Measurements from ENCODE around the gene BACH1. TPM values are rescaled to one million over a fixed set of nuclear protein-coding genes. Genes with fewer than 3 reads are reported as not detected.
"Not testable (repeated sequence)": the region's sequence is repeated elsewhere in the genome, so short reads cannot be mapped to it uniquely, and the experiment has no call there.

BACH1 gene
- 52.5 TPM for polyA plus RNA-seq (ENCODE audit: insufficient read length)
- long read RNA-seq, donor 1, partial matches to known transcripts: 0 of 1 reads
- long read RNA-seq, donor 1, other reads (novel, unspliced or antisense): 0 of 1 reads
- long read RNA-seq, donor 2, full-length matches to known transcripts: 7 of 14 reads
- long read RNA-seq, donor 2, partial matches to known transcripts: 7 of 14 reads
- long read RNA-seq, donor 2, other reads (novel, unspliced or antisense): 0 of 14 reads
- long read RNA-seq, donor 3, full-length matches to known transcripts: 2 of 10 reads
- long read RNA-seq, donor 3, partial matches to known transcripts: 8 of 10 reads
- long read RNA-seq, donor 3, other reads (novel, unspliced or antisense): 0 of 10 reads
- long read RNA-seq, donor 4: 0 reads
- long read RNA-seq, donor 5, full-length matches to known transcripts: 9 of 16 reads
- long read RNA-seq, donor 5, partial matches to known transcripts: 7 of 16 reads
- long read RNA-seq, donor 5, other reads (novel, unspliced or antisense): 0 of 16 reads
- long read RNA-seq, donor 6, full-length matches to known transcripts: 2 of 15 reads
- long read RNA-seq, donor 6, partial matches to known transcripts: 13 of 15 reads
- long read RNA-seq, donor 6, other reads (novel, unspliced or antisense): 0 of 15 reads
- long read RNA-seq, donor 7, partial matches to known transcripts: 7 of 7 reads
- long read RNA-seq, donor 7, other reads (novel, unspliced or antisense): 0 of 7 reads
- long read RNA-seq, donor 8, full-length matches to known transcripts: 6 of 6 reads
- long read RNA-seq, donor 8, partial matches to known transcripts: 0 of 6 reads
- long read RNA-seq, donor 8, other reads (novel, unspliced or antisense): 0 of 6 reads

DNA sequence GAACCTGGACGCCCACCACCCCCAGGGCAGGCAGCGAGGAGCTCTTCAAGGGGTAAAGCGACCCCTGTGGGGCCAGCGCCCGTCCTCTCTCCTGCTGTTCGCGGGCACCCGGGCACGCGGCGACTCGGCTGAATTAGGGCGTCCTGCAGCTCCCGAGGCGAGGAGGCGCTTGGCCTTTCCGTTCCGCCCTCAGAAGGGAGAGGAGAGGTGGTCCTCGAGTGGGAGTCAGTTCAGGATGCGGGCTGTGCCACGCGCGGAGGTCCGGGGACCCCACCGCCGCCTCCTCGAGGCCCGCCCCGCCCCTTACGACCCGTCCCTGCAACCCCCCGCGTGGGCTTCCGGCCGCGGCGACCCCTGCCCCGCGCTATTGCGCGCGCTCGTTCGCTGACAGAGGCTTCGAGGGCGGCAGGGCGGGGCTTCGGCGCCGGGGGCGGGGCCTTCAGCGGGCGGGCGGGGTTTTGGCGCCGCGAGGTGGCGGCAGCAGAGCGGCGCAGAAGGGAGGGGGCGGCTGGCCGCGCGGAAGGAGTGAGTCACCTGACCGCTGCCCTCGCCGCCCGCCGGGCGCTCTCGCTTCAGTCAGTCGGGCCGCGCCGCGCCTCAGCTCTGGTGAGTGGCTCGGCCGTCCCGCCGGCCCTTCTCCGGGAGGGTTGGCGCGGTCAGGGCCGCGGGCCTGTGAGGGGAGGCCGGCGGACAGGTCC lies at the start of gene BACH1:
Gene BACH1, plus strand, starts transcription at position 575 of the 698 bp plus-strand sequence. CDS start 22,359 bp downstream, outside the sequence.
- peak; percentile 85 for DNase-seq

DNA sequence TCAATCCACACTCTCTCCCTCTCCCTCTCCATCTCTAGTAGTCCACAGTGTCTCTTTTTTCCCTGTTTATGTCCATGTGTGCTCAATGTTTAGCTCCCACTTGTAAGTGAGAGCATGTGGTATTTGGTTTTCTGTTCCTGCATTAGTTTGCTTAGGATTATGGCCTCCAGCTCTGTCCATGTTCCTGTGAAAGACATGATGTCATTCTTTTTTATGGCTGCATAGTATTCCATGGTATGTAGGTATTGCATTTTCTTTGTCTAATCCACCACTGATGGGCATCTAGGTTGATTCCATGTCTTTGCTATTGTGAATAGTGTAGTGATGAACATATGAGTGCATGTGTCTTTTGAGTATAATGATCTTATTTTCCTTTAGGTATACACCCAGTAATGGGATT lies 49.4 kb upstream of the BACH1 start:
- not testable (repeated sequence) for DNase-seq

DNA sequence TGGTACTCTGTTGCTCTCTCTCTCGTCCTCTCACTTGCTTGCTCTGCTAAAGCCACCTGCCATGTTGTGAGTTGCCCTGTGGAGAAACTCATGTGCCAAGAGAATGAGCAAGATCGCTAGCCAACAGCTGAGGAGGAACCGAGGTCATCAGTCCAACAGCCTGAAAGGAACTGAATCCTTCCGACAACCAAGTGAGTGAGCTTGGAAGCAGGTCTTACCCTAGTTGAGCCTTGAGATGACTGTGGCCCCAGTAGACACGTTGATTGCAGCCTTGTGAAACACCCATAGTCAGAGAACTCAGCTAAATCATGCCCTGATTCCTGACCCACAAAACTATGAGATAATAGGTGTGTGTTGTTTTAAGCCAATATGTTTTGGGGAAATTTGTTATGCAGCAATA lies 48.1 kb upstream of the BACH1 start:
- DNase-seq: no peak

DNA sequence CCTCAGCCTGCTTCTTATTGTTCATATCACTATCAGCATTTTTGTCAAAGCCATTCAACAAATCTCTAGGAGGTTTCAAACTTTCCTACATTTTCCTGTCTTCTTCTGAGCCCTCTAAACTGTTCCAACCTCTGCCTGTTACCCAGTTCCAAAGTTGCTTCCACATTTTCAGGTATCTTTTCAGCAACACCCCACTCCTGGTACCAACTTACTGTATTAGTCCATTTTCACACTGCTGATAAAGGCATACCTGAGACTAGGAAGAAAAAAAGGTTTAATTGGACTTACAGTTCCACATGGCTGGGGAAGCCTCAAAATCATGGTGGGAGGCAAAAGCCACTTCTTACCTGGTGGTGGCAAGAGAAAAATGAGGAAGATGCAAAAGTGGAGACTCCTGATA lies 44.9 kb upstream of the BACH1 start:
- not testable (repeated sequence) for DNase-seq

DNA sequence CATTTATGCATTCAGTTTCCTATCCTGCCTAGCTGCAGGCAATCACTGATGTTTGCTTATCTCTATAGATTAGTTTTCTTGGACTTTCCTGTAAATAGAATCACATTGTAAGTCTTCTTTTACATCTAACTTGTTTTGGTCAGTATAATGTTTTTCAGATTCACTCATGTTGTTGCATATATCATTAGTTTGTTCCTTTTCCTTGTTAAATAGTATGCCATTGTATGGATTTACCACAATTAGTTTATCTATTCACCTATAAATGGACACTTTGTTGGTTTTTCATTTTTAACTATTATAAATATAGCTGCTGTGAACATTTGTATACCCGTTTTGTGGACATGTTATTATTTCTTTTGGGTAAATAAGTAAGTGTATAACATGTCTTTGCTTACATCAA lies 44.2 kb upstream of the BACH1 start:
- no peak for DNase-seq

DNA sequence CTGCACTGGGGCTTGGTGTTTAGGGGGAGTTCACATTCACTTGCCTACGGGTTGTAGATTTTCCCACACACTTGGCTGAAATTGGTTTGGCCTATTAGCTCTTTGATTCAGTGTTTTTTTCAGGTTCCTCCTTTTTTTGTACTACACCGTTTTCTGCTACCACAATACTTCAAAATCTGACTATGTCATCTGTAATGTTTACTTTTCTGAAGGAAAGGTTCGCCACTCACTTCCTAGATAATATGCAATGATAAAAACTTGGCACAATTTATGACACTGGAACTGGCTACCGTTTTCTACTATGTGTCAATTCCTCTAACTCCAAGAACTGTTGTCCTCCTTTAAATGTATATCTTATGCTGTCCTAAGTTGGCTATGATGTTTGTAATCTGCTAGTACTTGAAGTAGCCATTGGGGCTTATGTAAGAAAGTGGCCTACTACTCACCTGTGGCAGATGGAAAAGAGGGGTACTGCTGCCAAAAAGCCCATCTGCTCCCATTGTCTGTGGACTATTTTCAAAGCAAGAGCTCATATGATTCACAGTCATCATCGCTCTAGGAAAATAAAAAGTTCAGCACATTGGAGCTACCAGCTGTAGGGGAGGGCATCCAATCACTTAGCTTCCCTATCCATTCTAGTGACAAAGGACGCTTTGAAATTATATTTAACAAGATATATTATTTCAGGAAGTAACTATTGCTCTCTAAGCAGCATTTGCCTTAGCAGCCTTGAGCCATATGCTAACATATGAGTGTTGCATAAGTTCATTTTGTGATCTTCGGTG lies 42.4 kb upstream of the BACH1 start:
- no peak for DNase-seq

DNA sequence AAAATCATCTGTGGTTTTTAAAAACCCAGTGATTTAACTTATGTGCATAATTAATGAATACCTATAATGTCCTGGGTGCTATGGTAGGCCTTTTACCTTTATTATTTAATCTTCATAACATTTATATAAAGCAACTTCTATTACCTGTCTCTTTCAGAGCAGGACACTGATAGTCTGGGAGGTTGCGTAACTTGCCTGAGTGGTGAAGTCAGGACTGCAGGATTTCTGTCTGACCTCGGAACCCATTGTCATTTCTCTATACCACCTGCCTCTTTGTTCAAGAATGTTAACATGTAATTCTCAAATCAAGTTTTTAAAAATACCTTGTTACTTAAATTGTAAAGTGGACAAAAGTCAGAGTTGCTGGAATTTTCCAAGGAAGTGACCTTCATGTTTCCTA lies 41.0 kb upstream of the BACH1 start:
- DNase-seq: no peak

- DNase-seq: no peak
These were observed 39.9 kb upstream of the BACH1 start for GRCh38 chr21:29258626-29259338.

DNA sequence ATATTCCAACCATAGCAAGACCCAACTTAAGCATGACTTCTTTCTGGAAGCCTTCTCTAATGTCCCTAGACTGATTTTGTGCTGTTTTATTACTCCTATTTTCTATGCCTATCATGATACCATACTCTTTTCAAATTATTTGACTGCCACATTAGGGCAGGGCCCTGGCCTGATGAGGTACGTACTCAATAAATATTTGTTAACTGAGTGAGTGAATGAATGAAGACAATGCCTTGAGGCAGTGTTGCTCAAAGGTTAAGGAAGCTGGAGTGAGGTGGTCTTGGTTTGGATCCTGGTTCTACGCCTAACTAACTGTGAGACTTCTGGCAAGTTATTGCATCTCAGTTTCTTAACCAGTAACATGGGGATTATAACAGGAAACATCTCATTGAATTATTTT lies 38.3 kb upstream of the BACH1 start:
- DNase-seq: no peak

- DNase-seq: no peak
These were observed 36.9 kb upstream of the BACH1 start for GRCh38 chr21:29261555-29262540.

- no peak for DNase-seq
These were observed 34.0 kb upstream of the BACH1 start for GRCh38 chr21:29264721-29265120.

DNA sequence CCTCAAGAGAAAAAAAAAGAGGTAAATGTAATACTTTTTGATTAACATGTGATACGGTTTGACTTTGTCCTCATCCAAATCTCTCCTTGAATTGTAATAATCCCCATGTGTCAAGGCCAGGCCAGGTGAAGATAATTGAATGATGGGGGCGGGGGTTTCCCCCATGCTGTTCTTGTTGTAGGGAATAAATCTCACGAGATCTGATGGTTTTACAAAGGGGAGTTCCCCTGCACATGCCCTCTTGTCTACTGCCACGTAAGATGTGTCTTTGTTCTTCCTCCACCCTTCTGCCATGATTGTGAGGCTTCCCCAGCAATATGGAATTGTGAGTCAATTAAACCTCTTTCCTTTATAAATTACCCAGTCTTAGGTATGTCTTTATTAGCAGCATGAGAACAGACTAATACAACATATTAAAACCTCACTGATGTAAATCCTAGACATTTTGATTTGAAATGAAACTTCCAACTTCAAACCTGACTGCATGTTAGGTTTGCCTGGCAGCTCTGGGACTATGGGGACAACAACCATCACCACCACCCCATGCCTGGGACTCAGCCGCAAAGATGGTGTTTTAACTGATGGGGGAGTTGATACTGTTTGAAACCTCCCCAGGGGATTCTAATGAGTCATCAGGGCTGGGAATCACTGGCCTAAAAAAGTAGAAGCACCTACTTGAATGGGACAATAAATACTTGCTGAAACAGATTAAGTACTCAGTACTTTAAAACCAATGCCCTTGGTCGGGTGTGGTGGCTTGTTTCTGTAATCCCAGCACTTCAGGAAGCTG lies 32.8 kb upstream of the BACH1 start:
- DNase-seq: no peak

GRCh38 chr21:29267666-29268065 lies 31.1 kb upstream of the BACH1 start:
- no peak for DNase-seq

DNA sequence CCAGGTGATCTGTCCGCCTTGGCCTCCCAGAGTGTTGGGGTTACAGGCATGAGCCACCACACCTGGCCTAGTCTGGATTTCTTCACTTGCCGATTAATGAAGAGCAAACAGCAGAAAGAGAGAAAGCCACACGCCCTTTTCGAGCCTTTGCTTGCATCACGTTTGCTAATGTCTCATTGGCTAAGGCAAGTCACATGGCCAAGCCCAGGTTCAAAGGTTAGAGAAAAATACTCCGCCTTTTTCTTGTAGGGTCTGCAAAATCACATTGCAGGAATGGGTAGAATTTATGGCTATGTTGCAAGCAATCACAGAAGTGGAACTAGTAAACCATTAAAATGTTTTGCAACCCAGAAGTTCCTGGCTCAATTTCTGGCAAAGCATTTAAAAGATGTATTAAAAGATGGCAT lies 26.8 kb upstream of the BACH1 start:
- DNase-seq: no peak

DNA sequence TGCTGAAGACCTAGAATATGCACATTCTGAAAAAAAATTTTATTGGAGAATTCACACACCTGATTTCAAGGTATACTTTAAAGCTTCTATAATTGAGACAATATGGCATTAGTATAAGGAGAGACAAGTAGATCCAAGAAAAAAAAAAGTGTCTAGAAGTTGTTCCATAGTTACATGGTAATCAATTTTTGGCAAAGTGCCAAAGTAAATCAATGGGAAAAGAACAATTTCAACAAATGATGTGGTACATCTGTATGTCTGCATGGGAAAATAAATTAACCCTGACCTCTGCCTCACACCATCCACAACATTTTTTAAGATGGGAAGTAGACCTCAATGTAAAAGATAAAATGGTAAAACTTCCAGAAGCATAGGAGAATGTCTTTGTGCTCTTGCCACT lies 21.3 kb upstream of the BACH1 start:
- DNase-seq: no peak

DNA sequence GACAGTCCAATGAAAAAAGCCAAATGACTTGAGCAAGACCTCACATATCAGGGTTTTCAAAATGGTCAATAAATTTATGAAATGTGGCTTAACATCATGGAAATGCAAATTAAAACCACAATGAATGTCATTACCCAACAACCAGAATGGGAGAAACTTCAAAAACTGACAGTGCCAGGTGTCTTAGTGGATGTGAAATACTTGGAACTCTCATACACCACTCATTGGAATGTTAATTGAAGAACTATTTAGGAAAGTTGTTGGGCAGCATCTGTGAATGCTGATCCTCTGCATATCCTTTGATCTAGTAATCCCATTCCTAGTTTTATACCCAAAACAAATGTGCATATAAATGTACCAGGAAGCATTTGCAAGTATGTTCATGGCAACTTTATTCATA lies 19.2 kb upstream of the BACH1 start:
- DNase-seq: no peak

GRCh38 chr21:29281801-29282200 lies 16.9 kb upstream of the BACH1 start:
- DNase-seq: not testable (repeated sequence)

GRCh38 chr21:29287383-29287782 lies 11.3 kb upstream of the BACH1 start:
- DNase-seq: no peak

GRCh38 chr21:29288239-29288638 lies 10.5 kb upstream of the BACH1 start:
- no peak for DNase-seq

All from left kidney (tissue), 8 donors.